Jurkat, Clone E6-1 (cell line): ENCODE results near the gene CDK14.
"Not testable (repeated sequence)": the region's sequence is repeated elsewhere in the genome, so short reads cannot be mapped to it uniquely, and the experiment has no call there.

Experiments
- DNase-seq: peaks from one replicate; pipeline ENCODE4 v3.0.0-alpha.2; 2011; ENCODE audit warnings: low read depth, low spot score
- H3K4me3 ChIP-seq: 2 replicates; pipeline ENCODE4 v1.5.1; 2011; ENCODE audit warnings: mild to moderate bottlenecking, low read length, control low read depth, moderate library complexity

Gene CDK14

DNA sequence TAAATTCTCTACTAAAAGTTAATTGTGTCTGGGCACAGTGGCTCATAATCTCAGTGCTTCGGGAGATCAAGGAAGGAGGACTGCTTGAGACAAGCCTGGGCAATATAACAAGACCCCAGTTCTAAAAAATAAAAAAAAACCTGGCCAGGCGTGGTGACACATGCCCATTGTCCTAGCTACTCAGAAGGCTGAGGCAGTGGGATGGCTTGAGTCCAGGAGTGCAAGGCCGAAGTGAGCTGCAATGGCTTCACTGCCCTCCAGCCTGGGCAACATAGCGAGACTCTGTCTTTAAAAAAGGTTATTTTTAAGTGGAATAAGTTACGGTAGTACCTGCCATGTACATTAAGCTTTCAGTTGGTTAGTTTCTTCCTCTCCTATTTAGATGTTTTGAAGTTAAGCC lies 28.9 kb downstream of the CDK14 start:
- no peak for DNase-seq
- no peak overlapping the region for H3K4me3 ChIP-seq

DNA sequence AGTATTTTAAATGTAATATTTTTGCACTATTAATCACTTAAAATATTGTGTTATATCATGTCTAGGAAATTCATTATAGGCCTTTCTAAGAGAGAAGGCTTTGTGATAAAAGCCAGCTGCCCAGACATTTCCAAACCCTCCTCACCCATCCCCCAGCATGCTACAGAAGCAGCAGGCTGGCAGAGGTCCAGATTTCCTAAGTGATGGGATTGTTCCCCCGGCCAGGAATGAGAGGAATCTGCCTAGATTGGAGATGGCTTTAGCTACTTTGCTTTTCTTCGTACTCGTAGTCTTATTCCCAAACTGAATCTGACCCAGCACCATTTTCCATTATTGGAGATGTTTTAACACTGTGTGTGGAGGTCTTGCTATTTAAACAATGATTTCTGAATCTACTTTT lies 29.4 kb downstream of the CDK14 start:
- DNase-seq = no peak
- H3K4me3 ChIP-seq = no peak overlapping the region

GRCh38 chr7:90626013-90626412 lies 29.9 kb downstream of the CDK14 start:
- DNase-seq = no peak
- H3K4me3 ChIP-seq = no peak overlapping the region

- DNase-seq = peak; percentile 18
- no peak overlapping the region for H3K4me3 ChIP-seq
Observed at GRCh38 chr7:90629297-90629918, 33.3 kb downstream of the CDK14 start.

DNA sequence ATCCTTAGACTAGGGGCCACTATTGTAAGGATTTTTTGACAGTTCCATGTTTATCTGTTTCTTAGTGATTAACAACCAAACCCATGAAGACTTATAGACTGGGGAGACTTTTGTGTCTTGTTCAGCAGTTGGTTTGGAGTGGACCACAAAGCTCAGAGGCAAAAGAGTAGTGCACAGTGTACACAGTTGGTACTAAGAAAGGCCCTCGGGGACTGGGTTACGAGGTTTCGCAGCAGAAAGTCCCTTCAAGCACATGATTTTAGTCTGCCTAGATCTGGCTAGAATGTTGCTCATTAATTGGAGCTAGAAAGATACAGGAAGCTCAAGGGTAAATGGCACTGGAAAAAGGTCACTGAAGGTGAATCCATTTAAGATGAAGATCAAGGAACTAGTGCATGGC lies 35.4 kb downstream of the CDK14 start:
- no peak for DNase-seq
- no peak overlapping the region for H3K4me3 ChIP-seq

GRCh38 chr7:90639683-90640082 lies 43.6 kb downstream of the CDK14 start:
- not testable (repeated sequence) for H3K4me3 ChIP-seq, DNase-seq

GRCh38 chr7:90642978-90643377 lies 46.9 kb downstream of the CDK14 start:
- no peak overlapping the region for H3K4me3 ChIP-seq
- DNase-seq = no peak

DNA sequence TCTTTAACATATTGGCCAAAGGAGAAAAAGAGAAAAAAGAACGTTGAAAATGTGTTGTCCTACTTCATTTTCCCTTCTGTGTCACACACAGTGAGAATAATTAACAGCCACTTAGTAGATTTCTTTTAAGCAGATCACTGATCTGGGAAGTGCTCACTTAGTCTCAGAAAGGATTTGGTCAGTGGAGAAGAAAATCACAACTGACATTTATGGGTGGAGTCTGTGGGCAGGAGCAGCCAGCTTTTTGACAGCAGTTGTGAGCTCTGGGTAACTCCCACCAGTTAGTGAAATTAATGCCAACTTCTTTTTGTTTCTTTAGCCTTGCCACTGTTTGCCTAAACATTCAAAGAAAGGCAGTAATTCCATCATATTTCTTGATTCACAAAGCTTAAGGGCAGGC lies 49.7 kb downstream of the CDK14 start:
- H3K4me3 ChIP-seq = no peak overlapping the region
- DNase-seq = no peak

GRCh38 chr7:90648107-90648506 lies 52.0 kb downstream of the CDK14 start:
- no peak for DNase-seq
- no peak overlapping the region for H3K4me3 ChIP-seq

- H3K4me3 ChIP-seq = no peak overlapping the region
- no peak for DNase-seq
Observed at GRCh38 chr7:90648834-90649233, 52.7 kb downstream of the CDK14 start.

GRCh38 chr7:90654718-90655427 lies 58.8 kb downstream of the CDK14 start:
- H3K4me3 ChIP-seq = no peak overlapping the region
- no peak for DNase-seq

- no peak overlapping the region for H3K4me3 ChIP-seq
- no peak for DNase-seq
Observed at GRCh38 chr7:90655566-90655965, 59.4 kb downstream of the CDK14 start.

DNA sequence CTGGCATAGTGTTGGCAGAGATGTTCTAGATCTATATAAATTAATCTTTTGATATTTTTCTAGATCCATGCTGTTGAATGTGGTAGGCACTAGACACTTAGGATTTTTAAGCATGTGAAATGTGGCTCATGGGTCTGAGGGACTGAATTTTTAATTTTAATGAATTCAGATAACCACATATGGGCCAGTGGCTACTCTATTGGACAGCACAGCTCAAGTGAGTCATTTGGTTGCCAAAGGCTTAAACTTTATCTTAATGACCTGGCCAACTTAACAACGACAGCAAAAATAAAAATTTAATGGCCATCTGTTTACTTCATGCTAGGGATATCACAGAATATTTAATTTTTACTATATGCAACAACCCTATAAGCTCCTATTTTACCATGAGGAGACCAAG lies 61.4 kb downstream of the CDK14 start:
- no peak overlapping the region for H3K4me3 ChIP-seq
- DNase-seq = no peak

GRCh38 chr7:90660100-90660499 lies 64.0 kb downstream of the CDK14 start:
- H3K4me3 ChIP-seq = no peak overlapping the region
- no peak for DNase-seq

DNA sequence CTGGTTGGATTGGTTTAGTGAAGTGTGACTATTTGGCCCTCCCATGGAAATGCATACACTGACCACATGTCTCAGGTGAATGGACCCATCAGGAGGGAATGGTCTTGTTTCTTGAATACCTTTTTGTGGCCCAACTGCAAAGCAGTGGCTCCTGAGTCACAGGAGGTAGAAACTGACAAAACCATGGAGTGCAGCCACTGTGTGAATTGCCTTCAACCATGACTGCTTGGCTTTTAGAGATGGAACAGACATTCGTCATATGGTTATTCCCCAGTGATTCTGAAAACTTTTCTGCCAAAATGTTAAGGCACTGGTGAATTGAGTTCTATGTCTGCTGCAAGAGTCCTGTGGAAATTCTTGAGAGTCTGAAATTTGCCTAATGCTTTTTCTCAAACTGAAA lies 64.7 kb downstream of the CDK14 start:
- no peak for DNase-seq
- H3K4me3 ChIP-seq = no peak overlapping the region

- DNase-seq = no peak
- no peak overlapping the region for H3K4me3 ChIP-seq
Observed at GRCh38 chr7:90661290-90662151, 65.4 kb downstream of the CDK14 start.

- H3K4me3 ChIP-seq = no peak overlapping the region
- DNase-seq = no peak
Observed at GRCh38 chr7:90663176-90663575, 67.1 kb downstream of the CDK14 start.

DNA sequence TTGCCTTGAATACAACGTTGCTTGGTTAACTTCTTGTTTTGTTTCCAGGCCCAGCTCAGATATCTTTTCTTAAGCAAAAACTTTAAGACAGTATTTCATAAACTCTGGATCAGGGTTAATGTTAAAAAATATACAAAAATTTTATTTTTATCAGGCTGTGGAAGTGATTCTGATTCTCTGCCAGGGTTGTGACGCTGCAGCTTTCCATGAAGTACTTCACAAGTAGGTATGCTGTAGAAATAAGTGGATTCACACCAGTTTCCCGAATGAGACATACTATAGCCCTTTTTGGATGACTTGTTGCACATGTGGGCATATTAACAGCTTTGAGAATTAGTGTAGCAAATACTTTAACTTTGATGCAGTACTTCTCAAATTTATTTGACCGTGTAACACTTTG lies 70.1 kb downstream of the CDK14 start:
- DNase-seq = no peak
- H3K4me3 ChIP-seq = no peak overlapping the region

DNA sequence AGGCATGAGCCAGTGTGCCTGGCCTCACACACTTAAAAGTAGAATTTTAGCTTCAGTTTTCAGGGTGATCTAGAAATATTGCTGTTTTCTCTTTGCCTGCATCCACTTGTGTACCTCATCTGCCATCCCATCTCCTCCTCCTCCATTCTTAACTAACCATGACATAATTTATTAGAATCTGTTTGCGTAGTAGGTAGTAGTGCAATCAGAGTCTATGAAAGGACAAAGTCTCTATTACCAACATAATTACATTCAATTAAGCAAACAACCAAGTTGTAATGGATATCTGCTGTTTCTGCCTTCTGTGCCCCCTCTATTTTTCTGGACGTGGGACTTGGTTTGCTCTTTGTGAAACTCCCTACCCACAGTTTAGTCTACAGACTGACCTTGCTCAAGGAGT lies 72.9 kb downstream of the CDK14 start:
- H3K4me3 ChIP-seq = no peak overlapping the region
- no peak for DNase-seq

DNA sequence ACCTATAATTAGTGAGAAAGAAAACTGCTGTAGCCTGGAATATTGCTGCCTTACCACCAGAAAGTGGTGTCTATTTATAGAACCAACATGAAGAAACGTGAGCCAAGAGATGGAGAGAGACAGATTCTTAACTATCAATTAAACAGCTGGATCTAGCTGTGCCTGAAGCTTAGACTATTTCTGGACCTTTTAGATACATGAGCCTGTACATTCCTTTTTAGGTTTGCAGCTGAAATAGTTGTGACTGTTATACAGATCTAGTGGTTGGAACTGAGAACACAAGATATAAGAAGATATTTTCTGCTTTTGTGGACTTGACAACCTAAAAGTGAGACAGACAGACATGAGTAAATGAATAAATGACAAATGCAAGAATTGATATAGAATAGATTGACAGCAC lies 73.4 kb downstream of the CDK14 start:
- no peak for DNase-seq
- no peak overlapping the region for H3K4me3 ChIP-seq
